Erythroblast (primary cell): ENCODE results near the gene ARF4.

Experiments
- GATA1 ChIP-seq: IDR thresholded peaks from 2 replicates; pipeline ENCODE4 v1.6.1; 2011; ENCODE audit warnings: low read depth, mild to moderate bottlenecking, control low read depth, low read length, moderate library complexity
- POLR2A ChIP-seq: IDR thresholded peaks from 2 replicates; pipeline ENCODE4 v1.6.1; 2011; ENCODE audit warnings: mild to moderate bottlenecking, low read length

- TF ChIP-seq POLR2A (no peak), GATA1 (no peak)
These were observed 25.0 kb downstream of the ARF4 start for GRCh38 chr3:57572096-57572495.
